Measurements from ENCODE around the gene CYB561D2.
A peak's percentile ranks its signal among the peaks of the same experiment; 100 is the strongest.

CYB561D2 gene

GRCh38 chr3:50358355-50358910 lies 7.8 kb downstream of the CYB561D2 start:
- Histone ChIP-seq H3K27me3 (ENCODE audit: low read depth, low read length) (no peaks in the 10 kb centered on the region), H3K9ac (ENCODE audit: low read length) (peak overlapping the region; percentile 94), H3K27ac (ENCODE audit: low read length) (no peak overlapping the region), H4K20me1 (ENCODE audit: insufficient read depth, low read length) (0 out of 2 replicates have a peak, but pooled peaks cover 10% of the 10 kb centered on the region), H3K4me3 (ENCODE audit: low read length) (peak overlapping the region; percentile 92), H3K36me3 (replicated peaks; ENCODE audit: low read depth, low read length) (peaks cover 29% of the 10 kb centered on the region), H3K79me2 (ENCODE audit: low read length) (peaks cover 38% of the 10 kb centered on the region), H3K4me2 (ENCODE audit: low read length) (peak overlapping the region; percentile 96), H3K9me3 (ENCODE audit: insufficient read depth, low read length) (no peaks in the 10 kb centered on the region), H2AFZ (ENCODE audit: low read depth, low read length) (no peak overlapping the region), H3K4me1 (ENCODE audit: low read length) (peaks cover 23% of the 10 kb centered on the region)
- no peak for TF ChIP-seq CTCF (IDR thresholded peaks at IDR 0.05; ENCODE audit: low read depth, low read length)
- no peak for TF ChIP-seq EZH2phosphoT487 (IDR thresholded peaks at IDR 0.05; ENCODE audit: low read depth)

- Histone ChIP-seq H3K4me1 (ENCODE audit: low read length) (peaks cover 23% of the 10 kb centered on the region), H3K9me3 (ENCODE audit: insufficient read depth, low read length) (no peaks in the 10 kb centered on the region), H3K79me2 (ENCODE audit: low read length) (peaks cover 38% of the 10 kb centered on the region), H4K20me1 (ENCODE audit: insufficient read depth, low read length) (0 out of 2 replicates have a peak, but pooled peaks cover 10% of the 10 kb centered on the region), H3K9ac (ENCODE audit: low read length) (peak within 1 kb of the TSS; percentile 94), H3K4me2 (ENCODE audit: low read length) (peak within 1 kb of the TSS; percentile 96), H2AFZ (ENCODE audit: low read depth, low read length) (peak within 1 kb of the TSS; percentile 87), H3K36me3 (replicated peaks; ENCODE audit: low read depth, low read length) (peaks cover 24% of the 10 kb centered on the region), H3K27ac (ENCODE audit: low read length) (peak within 1 kb of the TSS; percentile 43), H3K4me3 (ENCODE audit: low read length) (peak within 1 kb of the TSS; percentile 92), H3K27me3 (ENCODE audit: low read depth, low read length) (no peaks in the 10 kb centered on the region)
- TF ChIP-seq CTCF (IDR thresholded peaks at IDR 0.05; ENCODE audit: low read depth, low read length) (no peak), EZH2phosphoT487 (IDR thresholded peaks at IDR 0.05; ENCODE audit: low read depth) (no peak)
Measured at GRCh38 chr3:50358911-50359759, 8.5 kb downstream of the CYB561D2 start, which contains the start of gene TMEM115. Gene TMEM115, minus strand, starts transcription at chr3:50359521. Its CDS starts 458 bp downstream, at chr3:50359063.

- Histone ChIP-seq H3K4me3 (ENCODE audit: low read length) (peak overlapping the region; percentile 92), H3K27me3 (ENCODE audit: low read depth, low read length) (no peaks in the 10 kb centered on the region), H4K20me1 (ENCODE audit: insufficient read depth, low read length) (0 out of 2 replicates have a peak, but pooled peaks cover 10% of the 10 kb centered on the region), H3K27ac (ENCODE audit: low read length) (no peak overlapping the region), H3K4me1 (ENCODE audit: low read length) (peaks cover 23% of the 10 kb centered on the region), H3K36me3 (replicated peaks; ENCODE audit: low read depth, low read length) (peaks cover 21% of the 10 kb centered on the region), H3K79me2 (ENCODE audit: low read length) (peaks cover 38% of the 10 kb centered on the region), H3K9me3 (ENCODE audit: insufficient read depth, low read length) (no peaks in the 10 kb centered on the region), H2AFZ (ENCODE audit: low read depth, low read length) (peak overlapping the region; percentile 87), H3K9ac (ENCODE audit: low read length) (peak overlapping the region; percentile 20), H3K4me2 (ENCODE audit: low read length) (peak overlapping the region; percentile 74)
- TF ChIP-seq EZH2phosphoT487 (IDR thresholded peaks at IDR 0.05; ENCODE audit: low read depth): no peak
- TF ChIP-seq CTCF (IDR thresholded peaks at IDR 0.05; ENCODE audit: low read depth, low read length): no peak
Measured at GRCh38 chr3:50359760-50360110, 9.1 kb downstream of the CYB561D2 start.

GRCh38 chr3:50364573-50365079 lies 14.0 kb downstream of the CYB561D2 start:
- H4K20me1 ChIP-seq (ENCODE audit: insufficient read depth, low read length): no peaks in the 10 kb centered on the region
- no peak overlapping the region for H3K27ac ChIP-seq (ENCODE audit: low read length)
- TF ChIP-seq EZH2phosphoT487 (IDR thresholded peaks at IDR 0.05; ENCODE audit: low read depth) (no peak), CTCF (IDR thresholded peaks at IDR 0.05; ENCODE audit: low read depth, low read length) (no peak)
- peaks cover 8% of the 10 kb centered on the region for H3K27me3 ChIP-seq (ENCODE audit: low read depth, low read length)
- no peak overlapping the region for H3K9ac ChIP-seq (ENCODE audit: low read length)
- H3K36me3 ChIP-seq (replicated peaks; ENCODE audit: low read depth, low read length): no peaks in the 10 kb centered on the region
- no peaks in the 10 kb centered on the region for H3K79me2 ChIP-seq (ENCODE audit: low read length)
- no peak overlapping the region for H2AFZ ChIP-seq (ENCODE audit: low read depth, low read length)
- peak overlapping the region; percentile 85; the same call in 1 of the 2 replicates for H3K4me2 ChIP-seq (ENCODE audit: low read length)
- H3K4me1 ChIP-seq (ENCODE audit: low read length): peaks cover 10% of the 10 kb centered on the region
- peak overlapping the region; percentile 78; the same call in 1 of the 2 replicates for H3K4me3 ChIP-seq (ENCODE audit: low read length)
- no peaks in the 10 kb centered on the region for H3K9me3 ChIP-seq (ENCODE audit: insufficient read depth, low read length)
